Thoracic aorta (tissue), 2 donors: Measurements from ENCODE around the gene PIK3C2A. TPM values are rescaled to one million over a fixed set of nuclear protein-coding genes. Genes with fewer than 3 reads are reported as not detected.

Experiments used
- ATAC-seq: fragments of 150-250 bp; one replicate; pipeline ENCODE4 v1.8.0; 2017; ENCODE audit warnings: low read depth; ENCODE audit not compliant: insufficient number of reproducible peaks, low FRiP score
- DNase-seq: peaks from one replicate; pipeline ENCODE4 v3.0.0-alpha.2; 2020; ENCODE audit warnings: low spot score
- H3K27ac ChIP-seq, 2 donors: fragments of 200-600 bp; sonication (generic); 1 replicate in 1 of 2; 2 replicates in 1 of 2; pipeline ENCODE4 v1.5.1; 2016; ENCODE audit warnings: mild to moderate bottlenecking in 2 of 2, moderate library complexity in 2 of 2
- H3K27me3 ChIP-seq: fragments of 200-600 bp; sonication (generic); replicated peaks from 2 replicates; pipeline ENCODE4 v1.6.0; 2016; ENCODE audit warnings: mild to moderate bottlenecking; ENCODE audit not compliant: insufficient read depth
- H3K36me3 ChIP-seq: fragments of 200-600 bp; sonication (generic); one replicate; pipeline ENCODE4 v1.5.1; 2016
- H3K4me1 ChIP-seq, 2 donors: fragments of 200-600 bp; sonication (generic); 1 replicate in 1 of 2; 2 replicates in 1 of 2; pipeline versions ENCODE4 v1.5.1 to v1.6.0; 2016; ENCODE audit warnings: low read depth in 2 of 2, mild to moderate bottlenecking in 1 of 2; ENCODE audit not compliant: control insufficient read depth in 1 of 2
- H3K4me3 ChIP-seq: fragments of 200-600 bp; sonication (generic); 2 replicates; pipeline ENCODE4 v1.5.1; 2016; ENCODE audit warnings: mild to moderate bottlenecking
- H3K9me3 ChIP-seq: fragments of 200-600 bp; sonication (generic); 2 replicates; pipeline ENCODE4 v1.5.1; 2016
- CTCF ChIP-seq: fragments of 200-600 bp; sonication (generic); IDR thresholded peaks from one replicate; pipeline ENCODE4 v1.5.1; 2019; ENCODE audit warnings: antibody characterized with exemption
- total RNA-seq, 2 donors: library from RNA; depleted of rRNA; stranded (reverse); fragments of >200 nt; gene quantifications; one replicate each; pipeline versions ENCODE4 v1.1.0 to v1.2.3, GENCODE V29; 2016

PIK3C2A gene
- total RNA-seq, 2 donors from 2014 or later = 51.3 to 109 TPM

DNA sequence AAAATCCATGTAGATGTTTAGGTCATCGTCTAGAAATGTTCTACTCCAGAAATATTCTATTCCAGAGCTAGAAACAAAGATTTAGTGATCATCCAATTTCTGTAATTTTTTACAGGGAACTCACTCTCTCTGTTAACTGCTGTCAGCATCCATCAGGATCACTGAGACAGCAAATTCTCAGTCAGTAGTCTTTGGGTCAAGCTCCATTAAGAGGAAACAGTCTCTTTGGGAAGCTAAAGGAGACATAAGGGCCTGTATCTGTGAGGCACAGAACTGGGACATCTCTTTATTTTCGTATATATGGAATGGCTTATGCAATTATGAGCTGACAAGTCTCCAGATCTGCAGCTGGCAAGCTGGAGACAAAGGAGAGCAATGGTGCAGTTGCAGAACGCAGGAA is 48.3 kb downstream of the PIK3C2A start:
- no peak for ATAC-seq
- peaks cover 49 to 65% of the 10 kb centered on the region in 2 donors for H3K4me1 ChIP-seq
- no peak for DNase-seq

More for the DNA sequence above, 48.3 kb downstream of the PIK3C2A start:
- H3K36me3 ChIP-seq = no peaks in the 10 kb centered on the region
- H3K4me3 ChIP-seq = no peak overlapping the region
- H3K9me3 ChIP-seq = no peaks in the 10 kb centered on the region
- H3K27ac ChIP-seq = no peak overlapping the region
- no peak for TF ChIP-seq CTCF
- H3K27me3 ChIP-seq = no peaks in the 10 kb centered on the region

Other genes with a start within 250 kb of the PIK3C2A start
- 10 to 100 TPM; 10.8 to 17.6 TPM for gene PLEKHA7, start 193.6 kb downstream of the PIK3C2A start, total RNA-seq
- gene RPS13, start 130.3 kb downstream of the PIK3C2A start, total RNA-seq = 100 to 1,000 TPM; 544 to 709 TPM
- 10 to 100 TPM; 48.9 to 93.8 TPM for gene NUCB2, start 68.8 kb upstream of the PIK3C2A start, total RNA-seq
- 1 to 10 TPM; 4.2 to 9.7 TPM for gene NCR3LG1, start 143.8 kb upstream of the PIK3C2A start, total RNA-seq
- 1 to 10 TPM; 2.5 to 2.7 TPM for gene KCNJ11, start 180.7 kb upstream of the PIK3C2A start, total RNA-seq